Small intestine (tissue), 7 donors: ENCODE data around the gene SUN2. TPM values are rescaled to one million over a fixed set of nuclear protein-coding genes. Genes with fewer than 3 reads are reported as not detected.

Source experiments
- DNase-seq, 2 donors: peaks; one replicate each; pipeline versions ENCODE4 v3.0.0 to v3.0.0-alpha.2; 2013
- FAIRE-seq: peaks from 2 replicates; lab custom pipeline; 2012; peaks lifted over from hg19 to GRCh38; lab: Jason Lieb, UNC
- H3K27ac ChIP-seq, 3 donors: one replicate each; pipeline ENCODE4 v1.5.1; 2013; ENCODE audit warnings: low read length in 2 of 3, mild to moderate bottlenecking in 2 of 3, control low read depth in 1 of 3, inconsistent platforms in 1 of 3, low read depth in 1 of 3, moderate library complexity in 1 of 3
- H3K27me3 ChIP-seq, 3 donors: one replicate each; pipeline ENCODE4 v1.6.1; 2013; ENCODE audit warnings: low read length in 3 of 3, inconsistent platforms in 1 of 3; ENCODE audit not compliant: control insufficient read depth in 3 of 3, insufficient read depth in 3 of 3
- H3K36me3 ChIP-seq, 3 donors: one replicate each; pipeline ENCODE4 v1.6.1; 2013; ENCODE audit warnings: low read length in 3 of 3, inconsistent platforms in 1 of 3, low read depth in 1 of 3, mild to moderate bottlenecking in 1 of 3, moderate library complexity in 1 of 3; ENCODE audit not compliant: control insufficient read depth in 3 of 3, insufficient read depth in 2 of 3
- H3K4me1 ChIP-seq, 3 donors: one replicate each; pipeline ENCODE4 v1.6.1; 2013; ENCODE audit warnings: low read length in 2 of 3, inconsistent platforms in 1 of 3, low read depth in 1 of 3, mild to moderate bottlenecking in 1 of 3, moderate library complexity in 1 of 3; ENCODE audit not compliant: control insufficient read depth in 3 of 3, insufficient read depth in 2 of 3
- H3K4me3 ChIP-seq, 3 donors: one replicate each; pipeline ENCODE4 v1.5.1; 2013; ENCODE audit warnings: low read length in 3 of 3, control low read depth in 1 of 3, inconsistent platforms in 1 of 3, low read depth in 1 of 3, mild to moderate bottlenecking in 1 of 3, moderate library complexity in 1 of 3
- H3K9me3 ChIP-seq, 2 donors: one replicate each; pipeline ENCODE4 v1.6.1; 2013; ENCODE audit warnings: low read depth in 1 of 2, low read length in 1 of 2; ENCODE audit not compliant: control insufficient read depth in 2 of 2, insufficient read depth in 1 of 2
- WGBS, 3 donors: extraction: QIAGEN DNeasy Blood & Tissue Kit; methylation state at CpG; one replicate each; pipeline ENCODE4 v1.1.7; 2013; 5-methylcytosine and 5-hydroxymethylcytosine counted together
- polyA plus RNA-seq, 4 donors: library from polyadenylated mRNA; stranded (reverse) in 3 of 4; unstranded in 1 of 4; fragments of 200-250 nt in 3 of 4; fragments of 120-200 nt in 1 of 4; gene quantifications; one replicate each; pipeline versions ENCODE4 v1.2.1 to v1.2.3, GENCODE V29; 2013
- donor health status: healthy with polysubstance abuse.
- donor health status: control.
- donor health status: control.
- donor health status: Bipolar disorder and iron deficiency.
- donor health status: healthy.

SUN2 gene
- polyA plus RNA-seq, 4 donors = 19.0 to 94.2 (median 43.4) TPM

DNA sequence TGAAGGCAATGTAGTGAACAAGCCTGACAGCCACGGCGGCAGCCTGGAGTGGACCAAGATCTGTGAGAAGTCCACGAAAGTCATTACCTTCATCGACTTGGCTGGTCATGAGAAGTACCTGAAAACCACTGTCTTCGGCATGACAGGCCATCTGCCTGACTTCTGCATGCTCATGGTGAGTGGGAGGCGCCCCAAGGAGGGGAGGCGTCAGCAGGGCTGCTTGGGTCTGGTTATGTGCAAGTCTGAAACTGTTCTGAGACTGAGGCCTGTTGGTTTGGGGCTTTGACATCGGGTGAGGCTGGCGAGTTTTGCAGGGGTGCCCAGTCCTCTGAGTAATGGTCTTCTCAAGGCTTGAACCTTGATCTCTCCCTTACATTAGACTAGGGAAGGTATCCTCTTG is 39.0 kb downstream of the SUN2 start:
- no peaks in the 10 kb centered on the region for H3K9me3 ChIP-seq
- 88 to 92% (median 91%) methylated on average over 9 of the region's 9 CpGs for WGBS, 3 donors
- H3K4me1 ChIP-seq = peaks cover 0 to 4% (median 0%) of the 10 kb centered on the region in 3 donors
- peaks cover 3 to 68% (median 23%) of the 10 kb centered on the region in 3 donors for H3K36me3 ChIP-seq
- no peaks in the 10 kb centered on the region for H3K27me3 ChIP-seq
- FAIRE-seq (no peak), DNase-seq (no peak)
- no peak overlapping the region for H3K27ac ChIP-seq
- no peak overlapping the region for H3K4me3 ChIP-seq

DNA sequence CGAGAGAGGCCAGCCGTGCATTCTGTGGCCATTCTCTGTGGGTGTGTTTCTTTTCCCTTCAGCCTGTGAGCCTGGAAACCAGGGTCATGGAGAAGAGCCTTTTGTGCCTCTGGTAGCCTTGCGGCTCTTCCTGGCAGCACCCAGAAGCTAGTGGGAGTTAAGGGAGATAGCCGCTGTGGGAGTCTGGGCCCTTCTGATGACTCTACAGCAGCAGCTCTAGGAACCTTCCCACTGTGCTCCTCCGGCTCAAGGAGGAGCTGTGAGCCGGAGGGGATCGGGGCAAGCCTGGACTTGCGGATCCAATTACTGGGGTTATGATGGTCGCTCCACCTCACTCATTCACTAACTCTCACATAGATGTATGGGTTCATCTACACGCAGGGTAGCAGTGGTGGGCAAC is 39.5 kb downstream of the SUN2 start:
- DNase-seq (no peak), FAIRE-seq (no peak)
- Histone ChIP-seq H3K4me1 (peaks cover 0 to 4% (median 0%) of the 10 kb centered on the region in 3 donors), H3K4me3 (no peak overlapping the region), H3K27me3 (no peaks in the 10 kb centered on the region), H3K36me3 (peaks cover 0 to 66% (median 18%) of the 10 kb centered on the region in 3 donors), H3K9me3 (no peaks in the 10 kb centered on the region), H3K27ac (no peak overlapping the region)
- WGBS, 3 donors = 95 to 98% (median 97%) methylated on average over 10 of the region's 10 CpGs

DNA sequence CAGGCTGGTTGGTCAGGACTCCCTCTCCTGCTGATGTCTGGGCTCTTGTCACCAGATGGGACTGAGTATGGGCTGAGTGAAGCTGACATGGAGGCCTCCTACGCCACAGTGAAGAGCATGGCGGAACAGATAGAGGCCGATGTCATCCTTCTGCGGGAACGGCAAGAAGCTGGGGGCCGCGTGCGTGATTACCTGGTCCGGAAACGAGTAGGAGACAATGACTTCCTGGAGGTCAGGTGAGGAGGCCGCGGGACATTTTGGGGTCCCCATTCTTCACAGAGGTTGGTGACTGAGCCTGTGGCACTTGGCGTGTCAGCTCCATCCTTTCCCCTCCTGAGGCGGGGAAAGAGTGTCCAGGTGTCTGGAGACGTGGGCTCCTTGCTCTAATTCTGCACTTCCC is 39.9 kb downstream of the SUN2 start:
- H3K27ac ChIP-seq = no peak overlapping the region

DNA sequence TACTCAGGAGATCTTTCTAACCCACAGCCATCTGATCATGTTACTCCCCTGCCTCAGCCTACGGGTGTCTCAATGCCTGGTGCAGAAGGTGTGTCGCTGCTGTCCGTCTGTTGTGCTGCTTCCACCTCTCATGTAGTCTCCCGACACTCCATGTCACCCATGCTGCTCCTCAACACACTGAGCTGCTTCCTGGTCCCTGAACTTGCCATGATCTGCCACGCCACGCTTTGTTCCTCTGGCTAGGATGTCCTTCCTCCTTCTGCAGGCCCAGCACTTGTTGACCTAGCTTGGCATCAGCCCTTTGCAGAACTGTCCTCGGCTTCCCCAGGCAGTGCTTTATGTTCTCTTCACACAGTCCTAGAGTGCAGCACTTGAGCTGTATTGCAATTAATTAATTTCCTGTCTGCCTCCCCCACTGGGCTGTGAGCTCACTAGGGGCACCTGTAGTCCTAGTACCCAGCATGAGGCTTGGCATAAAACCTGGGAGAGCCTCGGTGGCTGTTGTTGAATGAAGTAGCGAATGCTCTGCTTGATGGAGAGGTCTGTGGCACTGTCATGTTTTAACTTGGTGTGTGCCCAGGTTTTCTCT is 40.5 kb downstream of the SUN2 start:
- no peak for FAIRE-seq
- no peak overlapping the region for H3K27ac ChIP-seq

More for the DNA sequence above, 39.9 kb downstream of the SUN2 start:
- no peak for DNase-seq
- Histone ChIP-seq H3K36me3 (peaks cover 0 to 62% (median 17%) of the 10 kb centered on the region in 3 donors), H3K4me1 (peaks cover 0 to 4% (median 0%) of the 10 kb centered on the region in 3 donors), H3K9me3 (no peaks in the 10 kb centered on the region), H3K27me3 (no peaks in the 10 kb centered on the region), H3K4me3 (no peak overlapping the region)
- 92 to 94% (median 93%) methylated on average over 15 of the region's 15 CpGs for WGBS, 3 donors
- no peak for FAIRE-seq

DNA sequence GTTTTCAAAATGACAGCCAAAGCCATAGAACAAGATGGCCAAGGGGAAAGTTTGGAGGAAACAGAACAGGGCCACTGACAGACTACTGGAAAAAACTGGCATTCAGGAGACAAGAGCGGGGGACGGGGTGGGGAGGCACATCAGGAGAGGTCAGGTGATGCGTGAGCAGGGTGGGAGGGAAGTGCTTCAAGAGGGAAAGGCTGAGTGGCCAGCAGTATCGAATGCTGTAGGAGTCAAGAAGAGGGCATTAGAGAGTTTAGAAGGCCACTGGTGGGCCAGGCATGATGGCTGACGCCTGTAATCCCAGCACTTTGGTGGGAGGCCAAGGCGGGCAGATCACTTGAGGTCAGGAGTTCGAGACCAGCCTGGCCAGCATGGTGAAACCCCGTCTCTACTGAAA is 41.9 kb downstream of the SUN2 start:
- H3K36me3 ChIP-seq = peaks cover 0 to 59% (median 22%) of the 10 kb centered on the region in 3 donors

More for the DNA sequence above, 40.5 kb downstream of the SUN2 start:
- Histone ChIP-seq H3K4me1 (peaks cover 0 to 4% (median 0%) of the 10 kb centered on the region in 3 donors), H3K27me3 (no peaks in the 10 kb centered on the region), H3K36me3 (peaks cover 0 to 60% (median 17%) of the 10 kb centered on the region in 3 donors), H3K4me3 (no peak overlapping the region), H3K9me3 (no peaks in the 10 kb centered on the region)
- WGBS, 3 donors = 86 to 89% (median 89%) methylated on average over 9 of the region's 9 CpGs
- DNase-seq = no peak

DNA sequence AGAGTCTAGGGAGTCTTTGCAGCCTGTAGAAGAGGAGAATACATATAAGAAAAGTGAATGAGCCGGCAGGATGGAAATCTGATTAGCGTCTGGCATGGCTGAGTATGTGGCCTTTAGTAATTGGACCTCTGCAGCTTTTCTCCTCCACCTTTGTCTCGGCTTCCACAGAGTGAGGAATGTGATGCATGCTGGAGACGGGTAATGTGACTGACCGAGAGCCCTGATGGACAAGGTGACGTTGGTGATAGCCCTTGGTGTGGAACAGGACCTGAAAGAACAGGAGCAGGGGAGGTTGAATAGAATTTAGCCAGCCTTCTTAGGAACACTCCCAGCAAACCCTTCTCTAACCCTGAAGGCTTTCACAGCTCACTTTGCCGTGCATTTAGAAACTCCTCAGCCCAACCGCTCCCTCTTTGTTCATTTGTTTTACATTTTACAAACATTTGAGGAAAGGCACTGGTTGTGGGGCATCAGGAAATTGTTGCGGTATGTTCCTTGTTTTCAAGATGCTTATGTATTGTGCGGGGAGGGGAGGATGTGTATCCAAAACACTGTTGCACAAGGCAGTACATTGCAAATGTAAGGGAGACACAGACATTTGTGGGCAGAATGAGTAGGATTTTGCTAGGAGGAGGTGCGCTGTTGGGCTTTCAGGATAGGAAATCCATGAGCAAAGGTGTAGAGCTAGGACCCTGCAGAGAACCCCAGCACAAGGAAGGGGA is 43.2 kb downstream of the SUN2 start:
- no peaks in the 10 kb centered on the region for H3K27me3 ChIP-seq
- H3K27ac ChIP-seq = no peak overlapping the region
- DNase-seq = no peak
- no peak for FAIRE-seq
- H3K4me3 ChIP-seq = no peak overlapping the region
- H3K36me3 ChIP-seq = peaks cover 0 to 60% (median 22%) of the 10 kb centered on the region in 3 donors
- 87 to 93% (median 91%) methylated on average over 11 of the region's 11 CpGs for WGBS, 3 donors
- peaks cover 5 to 10% (median 5%) of the 10 kb centered on the region in 3 donors for H3K4me1 ChIP-seq
- no peaks in the 10 kb centered on the region for H3K9me3 ChIP-seq

More for the DNA sequence above, 41.9 kb downstream of the SUN2 start:
- H3K27me3 ChIP-seq = no peaks in the 10 kb centered on the region
- no peak for DNase-seq
- H3K9me3 ChIP-seq = no peaks in the 10 kb centered on the region
- no peak overlapping the region for H3K4me3 ChIP-seq
- H3K27ac ChIP-seq = no peak overlapping the region
- no peak for FAIRE-seq
- WGBS, 3 donors = 87 to 94% (median 93%) methylated on average over 8 of the region's 8 CpGs
- peaks cover 0 to 4% (median 0%) of the 10 kb centered on the region in 3 donors for H3K4me1 ChIP-seq

DNA sequence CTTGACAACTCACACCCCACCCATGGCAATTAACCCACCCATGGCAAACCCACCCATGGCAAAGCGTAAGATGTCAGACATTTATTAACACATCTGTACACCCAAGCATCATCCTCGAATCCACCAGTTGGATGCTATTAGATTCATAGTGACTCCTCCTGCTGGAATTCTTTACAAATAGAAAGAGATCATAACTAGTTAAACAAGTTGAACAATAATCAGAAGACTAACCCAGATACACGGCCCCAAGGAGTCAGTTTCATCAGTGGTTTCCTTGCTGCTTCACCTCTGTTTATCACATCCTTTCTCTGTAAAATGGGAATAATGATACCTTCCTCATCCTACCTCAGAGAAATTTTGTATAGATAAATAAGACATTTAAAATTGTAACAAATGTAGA is 44.9 kb downstream of the SUN2 start:
- Histone ChIP-seq H3K4me1 (peaks cover 5 to 18% (median 5%) of the 10 kb centered on the region in 3 donors), H3K4me3 (no peak overlapping the region), H3K27ac (no peak overlapping the region), H3K36me3 (peaks cover 0 to 43% (median 9%) of the 10 kb centered on the region in 3 donors), H3K27me3 (no peaks in the 10 kb centered on the region), H3K9me3 (no peaks in the 10 kb centered on the region)
- FAIRE-seq = no peak
- DNase-seq = no peak
- 65 to 76% (median 74%) methylated on average over 3 of the region's 3 CpGs for WGBS, 3 donors

DNA sequence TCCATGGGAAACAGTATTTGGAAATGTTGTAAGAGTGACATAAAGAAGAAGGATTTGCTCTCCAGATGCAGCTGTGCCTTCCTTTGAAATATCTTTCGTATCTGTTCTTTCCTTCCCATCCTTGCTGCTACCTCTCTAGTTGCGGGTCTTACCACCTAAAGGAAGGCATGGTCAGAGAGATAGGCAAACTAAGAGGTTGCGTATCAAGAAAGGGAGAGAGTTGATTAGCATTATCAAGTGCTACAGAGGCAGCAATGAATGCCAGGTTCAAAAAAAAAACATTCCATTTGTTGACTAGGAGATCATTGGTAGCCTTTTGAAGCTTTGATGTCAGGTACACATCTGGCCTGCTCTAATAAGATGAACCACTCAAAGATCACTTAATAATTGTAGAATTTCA is 45.4 kb downstream of the SUN2 start:
- DNase-seq (no peak), FAIRE-seq (no peak)
- H3K4me1 ChIP-seq = peaks cover 5 to 18% (median 5%) of the 10 kb centered on the region in 3 donors
- peaks cover 0 to 37% (median 9%) of the 10 kb centered on the region in 3 donors for H3K36me3 ChIP-seq
- H3K4me3 ChIP-seq = no peak overlapping the region
- no peaks in the 10 kb centered on the region for H3K27me3 ChIP-seq
- 88 to 98% (median 90%) methylated on average over 3 of the region's 3 CpGs for WGBS, 3 donors
- H3K9me3 ChIP-seq = no peaks in the 10 kb centered on the region
- no peak overlapping the region for H3K27ac ChIP-seq
